Dedifferentiated amniotic fluid mesenchymal stem cell (primary cell): ENCODE data around the gene G6PD.
A peak's percentile ranks its signal among the peaks of the same experiment; 100 is the strongest.
"Not testable (repeated sequence)": the region's sequence is repeated elsewhere in the genome, so short reads cannot be mapped to it uniquely, and the experiment has no call there.

Source experiments
- DNase-seq: peaks from one replicate; pipeline ENCODE4 v3.0.0-alpha.2; 2016; ENCODE audit errors: extremely low spot score

G6PD gene

GRCh38 chrX:154515090-154515965 is 31.3 kb downstream of the G6PD start:
- no peak for DNase-seq

GRCh38 chrX:154513716-154514115 is 32.9 kb downstream of the G6PD start:
- DNase-seq = no peak

- no peak for DNase-seq
Observed at GRCh38 chrX:154512879-154513553, 33.6 kb downstream of the G6PD start.

GRCh38 chrX:154511761-154512160 is 34.9 kb downstream of the G6PD start:
- no peak for DNase-seq

GRCh38 chrX:154509455-154509854 is 37.2 kb downstream of the G6PD start:
- DNase-seq = no peak

GRCh38 chrX:154508384-154508745 is 38.3 kb downstream of the G6PD start:
- no peak for DNase-seq

GRCh38 chrX:154507673-154508383 is 38.8 kb downstream of the G6PD start:
- DNase-seq = no peak

GRCh38 chrX:154506483-154507332 is 39.9 kb downstream of the G6PD start:
- no peak for DNase-seq

GRCh38 chrX:154505734-154506133 is 40.9 kb downstream of the G6PD start:
- no peak for DNase-seq

- no peak for DNase-seq
Observed at GRCh38 chrX:154502989-154503388, 43.7 kb downstream of the G6PD start.

GRCh38 chrX:154502098-154502497 is 44.5 kb downstream of the G6PD start:
- DNase-seq = no peak

GRCh38 chrX:154501423-154501822 is 45.2 kb downstream of the G6PD start:
- DNase-seq = not testable (repeated sequence)

- not testable (repeated sequence) for DNase-seq
Observed at GRCh38 chrX:154496591-154497137, 50.0 kb downstream of the G6PD start.

GRCh38 chrX:154495472-154495922 is 51.1 kb downstream of the G6PD start:
- no peak for DNase-seq

GRCh38 chrX:154494715-154495114 is 51.9 kb downstream of the G6PD start:
- DNase-seq = no peak

GRCh38 chrX:154490414-154491083 is 56.1 kb downstream of the G6PD start, which contains the start of gene SLC10A3:
Gene SLC10A3 (minus strand): TSS chrX:154490629. CDS start chrX:154488940, 1,689 bp downstream.
- peak; percentile 84 for DNase-seq

- no peak for DNase-seq
Observed at GRCh38 chrX:154490021-154490413, 56.6 kb downstream of the G6PD start.

- no peak for DNase-seq
Observed at GRCh38 chrX:154489182-154489581, 57.5 kb downstream of the G6PD start.

GRCh38 chrX:154488336-154489075 is 58.1 kb downstream of the G6PD start:
- no peak for DNase-seq
